ENCODE measurements around the gene DYNC2H1. TPM values are rescaled to one million over a fixed set of nuclear protein-coding genes. Genes with fewer than 3 reads are reported as not detected.

The DYNC2H1 gene
- total and polyA plus RNA-seq, 4 donors: 0.77 to 3.3 (median 2.1) TPM

DNA sequence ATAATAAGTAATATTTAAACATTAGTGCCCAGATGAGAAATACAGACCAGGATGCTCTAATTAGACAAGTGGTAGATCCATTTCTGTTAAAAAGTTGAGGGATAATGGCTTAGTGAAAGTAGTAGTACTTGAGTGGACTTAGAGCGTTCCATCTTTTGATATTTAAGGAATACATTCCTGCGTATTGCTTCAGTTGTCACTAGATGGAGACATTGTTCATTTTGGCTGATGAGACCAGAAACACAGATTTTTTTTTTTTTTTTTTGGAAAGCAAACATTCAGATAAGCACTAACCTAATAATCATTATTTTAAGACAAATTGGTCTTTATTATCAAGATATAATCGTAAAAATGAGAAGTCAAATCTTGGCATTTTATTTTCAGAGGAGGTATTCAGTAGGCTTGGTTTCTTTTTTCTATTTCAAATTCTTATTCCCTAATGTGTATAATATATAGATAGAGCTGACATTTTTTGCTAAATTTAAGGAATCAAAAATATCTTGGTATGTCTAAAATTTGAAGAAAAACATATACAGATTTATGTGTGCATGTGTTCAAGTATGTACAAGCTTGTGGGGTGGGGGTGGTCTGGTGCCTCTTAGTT is 92.9 kb downstream of the DYNC2H1 start (continued):
- TF ChIP-seq, protein P1, sequence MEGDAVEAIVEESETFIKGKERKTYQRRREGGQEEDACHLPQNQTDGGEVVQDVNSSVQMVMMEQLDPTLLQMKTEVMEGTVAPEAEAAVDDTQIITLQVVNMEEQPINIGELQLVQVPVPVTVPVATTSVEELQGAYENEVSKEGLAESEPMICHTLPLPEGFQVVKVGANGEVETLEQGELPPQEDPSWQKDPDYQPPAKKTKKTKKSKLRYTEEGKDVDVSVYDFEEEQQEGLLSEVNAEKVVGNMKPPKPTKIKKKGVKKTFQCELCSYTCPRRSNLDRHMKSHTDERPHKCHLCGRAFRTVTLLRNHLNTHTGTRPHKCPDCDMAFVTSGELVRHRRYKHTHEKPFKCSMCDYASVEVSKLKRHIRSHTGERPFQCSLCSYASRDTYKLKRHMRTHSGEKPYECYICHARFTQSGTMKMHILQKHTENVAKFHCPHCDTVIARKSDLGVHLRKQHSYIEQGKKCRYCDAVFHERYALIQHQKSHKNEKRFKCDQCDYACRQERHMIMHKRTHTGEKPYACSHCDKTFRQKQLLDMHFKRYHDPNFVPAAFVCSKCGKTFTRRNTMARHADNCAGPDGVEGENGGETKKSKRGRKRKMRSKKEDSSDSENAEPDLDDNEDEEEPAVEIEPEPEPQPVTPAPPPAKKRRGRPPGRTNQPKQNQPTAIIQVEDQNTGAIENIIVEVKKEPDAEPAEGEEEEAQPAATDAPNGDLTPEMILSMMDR (IDR thresholded peaks at IDR 0.05; ENCODE audit: low read depth, low read length, missing input control): peak; percentile 40
- no peak for TF ChIP-seq FOXA2 (IDR thresholded peaks at IDR 0.05)

DNA sequence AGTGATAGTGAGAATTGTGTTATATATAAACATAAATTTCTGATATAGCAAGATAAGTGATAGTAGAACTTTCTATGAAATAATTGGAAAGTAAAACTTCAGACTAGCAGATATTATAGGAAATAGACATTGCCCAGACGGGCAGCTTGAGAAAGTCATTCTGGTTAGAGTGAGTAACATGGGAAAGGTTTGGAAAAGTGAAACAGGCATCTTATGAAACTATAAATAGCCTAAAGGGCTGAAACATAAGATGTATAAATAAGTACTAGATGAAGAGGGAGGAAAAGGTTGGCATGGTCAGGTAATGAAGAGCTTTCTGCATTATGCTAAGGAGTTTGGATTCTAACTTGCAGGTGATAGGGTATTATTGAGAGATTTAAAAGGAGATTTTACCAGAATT is 101.3 kb downstream of the DYNC2H1 start:
- DNase-seq (ENCODE audit: low spot score): no peak
- 87% methylated on average over 1 of the region's 1 CpG for WGBS
- Histone ChIP-seq H3K9ac (ENCODE audit: low read depth in 1 of 2, low read length in 2 of 2) (no peak overlapping the region), H3K27me3 (ENCODE audit: control insufficient read depth in 4 of 4, insufficient read depth in 4 of 4, low read length in 3 of 4) (no peaks in the 10 kb centered on the region), H3K27ac (ENCODE audit: low read depth in 1 of 2, low read length in 2 of 2) (no peak overlapping the region), H3K4me3 (ENCODE audit: low read depth in 1 of 3, low read length in 3 of 3) (no peak overlapping the region), H3K4me1 (ENCODE audit: control insufficient read depth in 4 of 4, insufficient read depth in 4 of 4, low read length in 3 of 4) (no peaks in the 10 kb centered on the region), H3K9me3 (ENCODE audit: control insufficient read depth in 4 of 4, low read length in 3 of 4) (no peaks in the 10 kb centered on the region), H3K36me3 (ENCODE audit: control insufficient read depth in 4 of 4, insufficient read depth in 3 of 4, low read depth in 1 of 4, low read length in 3 of 4) (no peaks in the 10 kb centered on the region)
- TF ChIP-seq RAD21 (IDR thresholded peaks at IDR 0.05) (no peak), FOXA1 (IDR thresholded peaks at IDR 0.05) (no peak), HNF4G (IDR thresholded peaks at IDR 0.05) (no peak), NR2F2 (IDR thresholded peaks at IDR 0.05) (no peak), FOXA2 (IDR thresholded peaks at IDR 0.05) (no peak), SP1 (IDR thresholded peaks at IDR 0.05) (no peak), HNF4A (conservative IDR thresholded peaks at IDR 0.05) (no peak), JUND (IDR thresholded peaks at IDR 0.05) (no peak), EGR1 (IDR thresholded peaks at IDR 0.05; ENCODE audit: low read depth in 2 of 2) (no peak), GABPA (IDR thresholded peaks at IDR 0.05 in 1 of 2, conservative IDR thresholded peaks at IDR 0.05 in 1 of 2) (no peak), RXRA (IDR thresholded peaks at IDR 0.05) (no peak), TAF1 (conservative IDR thresholded peaks at IDR 0.05) (no peak), YY1 (IDR thresholded peaks at IDR 0.05) (no peak)
- TF ChIP-seq, protein P2, sequence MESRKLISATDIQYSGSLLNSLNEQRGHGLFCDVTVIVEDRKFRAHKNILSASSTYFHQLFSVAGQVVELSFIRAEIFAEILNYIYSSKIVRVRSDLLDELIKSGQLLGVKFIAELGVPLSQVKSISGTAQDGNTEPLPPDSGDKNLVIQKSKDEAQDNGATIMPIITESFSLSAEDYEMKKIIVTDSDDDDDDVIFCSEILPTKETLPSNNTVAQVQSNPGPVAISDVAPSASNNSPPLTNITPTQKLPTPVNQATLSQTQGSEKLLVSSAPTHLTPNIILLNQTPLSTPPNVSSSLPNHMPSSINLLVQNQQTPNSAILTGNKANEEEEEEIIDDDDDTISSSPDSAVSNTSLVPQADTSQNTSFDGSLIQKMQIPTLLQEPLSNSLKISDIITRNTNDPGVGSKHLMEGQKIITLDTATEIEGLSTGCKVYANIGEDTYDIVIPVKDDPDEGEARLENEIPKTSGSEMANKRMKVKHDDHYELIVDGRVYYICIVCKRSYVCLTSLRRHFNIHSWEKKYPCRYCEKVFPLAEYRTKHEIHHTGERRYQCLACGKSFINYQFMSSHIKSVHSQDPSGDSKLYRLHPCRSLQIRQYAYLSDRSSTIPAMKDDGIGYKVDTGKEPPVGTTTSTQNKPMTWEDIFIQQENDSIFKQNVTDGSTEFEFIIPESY (IDR thresholded peaks at IDR 0.05): no peak
- TF ChIP-seq, protein P3, sequence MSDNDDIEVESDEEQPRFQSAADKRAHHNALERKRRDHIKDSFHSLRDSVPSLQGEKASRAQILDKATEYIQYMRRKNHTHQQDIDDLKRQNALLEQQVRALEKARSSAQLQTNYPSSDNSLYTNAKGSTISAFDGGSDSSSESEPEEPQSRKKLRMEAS (IDR thresholded peaks at IDR 0.05): no peak
- TF ChIP-seq, protein P1 (IDR thresholded peaks at IDR 0.05; ENCODE audit: low read depth, low read length, missing input control): no peak
- TF ChIP-seq, protein P4, sequence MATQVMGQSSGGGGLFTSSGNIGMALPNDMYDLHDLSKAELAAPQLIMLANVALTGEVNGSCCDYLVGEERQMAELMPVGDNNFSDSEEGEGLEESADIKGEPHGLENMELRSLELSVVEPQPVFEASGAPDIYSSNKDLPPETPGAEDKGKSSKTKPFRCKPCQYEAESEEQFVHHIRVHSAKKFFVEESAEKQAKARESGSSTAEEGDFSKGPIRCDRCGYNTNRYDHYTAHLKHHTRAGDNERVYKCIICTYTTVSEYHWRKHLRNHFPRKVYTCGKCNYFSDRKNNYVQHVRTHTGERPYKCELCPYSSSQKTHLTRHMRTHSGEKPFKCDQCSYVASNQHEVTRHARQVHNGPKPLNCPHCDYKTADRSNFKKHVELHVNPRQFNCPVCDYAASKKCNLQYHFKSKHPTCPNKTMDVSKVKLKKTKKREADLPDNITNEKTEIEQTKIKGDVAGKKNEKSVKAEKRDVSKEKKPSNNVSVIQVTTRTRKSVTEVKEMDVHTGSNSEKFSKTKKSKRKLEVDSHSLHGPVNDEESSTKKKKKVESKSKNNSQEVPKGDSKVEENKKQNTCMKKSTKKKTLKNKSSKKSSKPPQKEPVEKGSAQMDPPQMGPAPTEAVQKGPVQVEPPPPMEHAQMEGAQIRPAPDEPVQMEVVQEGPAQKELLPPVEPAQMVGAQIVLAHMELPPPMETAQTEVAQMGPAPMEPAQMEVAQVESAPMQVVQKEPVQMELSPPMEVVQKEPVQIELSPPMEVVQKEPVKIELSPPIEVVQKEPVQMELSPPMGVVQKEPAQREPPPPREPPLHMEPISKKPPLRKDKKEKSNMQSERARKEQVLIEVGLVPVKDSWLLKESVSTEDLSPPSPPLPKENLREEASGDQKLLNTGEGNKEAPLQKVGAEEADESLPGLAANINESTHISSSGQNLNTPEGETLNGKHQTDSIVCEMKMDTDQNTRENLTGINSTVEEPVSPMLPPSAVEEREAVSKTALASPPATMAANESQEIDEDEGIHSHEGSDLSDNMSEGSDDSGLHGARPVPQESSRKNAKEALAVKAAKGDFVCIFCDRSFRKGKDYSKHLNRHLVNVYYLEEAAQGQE (IDR thresholded peaks at IDR 0.05): no peak
- TF ChIP-seq, protein P5, sequence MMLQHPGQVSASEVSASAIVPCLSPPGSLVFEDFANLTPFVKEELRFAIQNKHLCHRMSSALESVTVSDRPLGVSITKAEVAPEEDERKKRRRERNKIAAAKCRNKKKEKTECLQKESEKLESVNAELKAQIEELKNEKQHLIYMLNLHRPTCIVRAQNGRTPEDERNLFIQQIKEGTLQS (IDR thresholded peaks at IDR 0.05): no peak

All from liver (tissue), 9 donors.